Activated CD8-positive, alpha-beta memory T cell treated with anti-CD3 and anti-CD28 coated beads, Interleukin-2, amount 50 U/mL, for 24 hours (primary cell): ENCODE data around the gene ZCWPW1.
"Not testable (repeated sequence)": the region's sequence is repeated elsewhere in the genome, so short reads cannot be mapped to it uniquely, and the experiment has no call there.

Source experiments
- DNase-seq: peaks from one replicate; pipeline ENCODE4 v3.0.0-alpha.2; 2020; ENCODE audit errors: extremely low read depth

The ZCWPW1 gene

GRCh38 chr7:100356416-100357068 is 72.0 kb downstream of the ZCWPW1 start:
- no peak for DNase-seq

- no peak for DNase-seq
Observed at GRCh38 chr7:100353685-100354330, 74.7 kb downstream of the ZCWPW1 start.

GRCh38 chr7:100352984-100353684 is 75.4 kb downstream of the ZCWPW1 start:
- no peak for DNase-seq

GRCh38 chr7:100352230-100352781 is 76.2 kb downstream of the ZCWPW1 start:
- not testable (repeated sequence) for DNase-seq

- no peak for DNase-seq
Observed at GRCh38 chr7:100351657-100352058, 76.8 kb downstream of the ZCWPW1 start.
